HepG2 (cell line): Measurements from ENCODE around the gene GHRH. TPM values are rescaled to one million over a fixed set of nuclear protein-coding genes. Genes with fewer than 3 reads are reported as not detected.

ENCODE experiments used
- ATAC-seq: fragments of 200-7000 bp; cut with Tn5 transposase; 3 replicates; pipeline ENCODE4 v1.9.1; 2020; ENCODE audit warnings: mild to moderate bottlenecking, moderate library complexity
- BruUV-seq: library from RNA; stranded (reverse); fragments of 400-500 nt; replicated peaks from 2 replicates; lab custom pipeline; 2021; lab: Mats Ljungman, UMichigan
- CTCF ChIA-PET: fragments of 300-600 bp; formaldehyde crosslinking; extraction: SDS; loops from one replicate; lab custom pipeline; 2021; ENCODE audit warnings: low total read pairs, inconsistent platforms, low intra/inter-chr PET ratio; lab: Yijun Ruan, JAX
- POLR2A ChIA-PET: fragments of 350-600 bp; sonication (Branson Sonifier 250); formaldehyde crosslinking; loops from one replicate; lab custom pipeline; 2020; ENCODE audit warnings: antibody characterized with exemption, inconsistent platforms; lab: Yijun Ruan, JAX
- DNase-seq: peaks from one replicate; pipeline ENCODE4 v3.0.0-alpha.2; 2015; ENCODE audit warnings: low spot score
- FAIRE-seq: peaks from 3 replicates; lab custom pipeline; 2011; peaks lifted over from hg19 to GRCh38; lab: Jason Lieb, UNC
- H2AFZ ChIP-seq: one replicate; pipeline ENCODE4 v1.6.1; 2011; ENCODE audit warnings: low read length, inconsistent platforms
- H3K27ac ChIP-seq: fragments of 300-600 bp; 3 replicates; pipeline ENCODE4 v1.8.0; 2011; ENCODE audit warnings: mixed run types, mild to moderate bottlenecking, mixed read lengths, low read length, inconsistent platforms; ENCODE audit not compliant: insufficient read depth; ENCODE audit errors: extremely low read length
- H3K27me3 ChIP-seq, 2 experiments: fragments of 200-600 bp in 1 of 2; 2 replicates in 1 of 2; 3 replicates in 1 of 2; pipeline versions ENCODE4 v1.6.0 to v1.8.0; 2011; ENCODE audit warnings: low read length in 2 of 2, mild to moderate bottlenecking in 2 of 2, moderate library complexity in 2 of 2, inconsistent platforms in 1 of 2; ENCODE audit not compliant: insufficient read depth in 2 of 2, control insufficient read depth in 1 of 2
- H3K36me3 ChIP-seq, 2 experiments: fragments of 200-600 bp in 1 of 2; replicated peaks in 1 of 2; 2 replicates in 1 of 2; 3 replicates in 1 of 2; pipeline versions ENCODE4 v1.5.1 to v1.8.0; 2011; ENCODE audit warnings: low read length in 2 of 2, inconsistent platforms in 1 of 2; ENCODE audit not compliant: insufficient read depth in 2 of 2, control insufficient read depth in 1 of 2
- H3K4me1 ChIP-seq: 2 replicates; pipeline ENCODE4 v1.5.1; 2012; ENCODE audit warnings: low read length, inconsistent platforms; ENCODE audit not compliant: insufficient read depth
- H3K4me2 ChIP-seq: 2 replicates; pipeline ENCODE4 v1.6.0; 2011; ENCODE audit warnings: low read depth, low read length, inconsistent platforms
- H3K4me3 ChIP-seq, 3 experiments: fragments of 200-600 bp in 1 of 3; sonication (generic), shearing (Covaris generic) in 1 of 3; replicated peaks in 1 of 3; 2 replicates each; pipeline ENCODE4 v1.5.1; 2011 to 2016; ENCODE audit warnings: low read length in 3 of 3, inconsistent platforms in 2 of 3, low read depth in 2 of 3, mild to moderate bottlenecking in 2 of 3, control low read depth in 1 of 3, mixed read lengths in 1 of 3; ENCODE audit not compliant: insufficient read depth in 1 of 3
- H3K79me2 ChIP-seq: one replicate; pipeline ENCODE4 v1.6.1; 2011; ENCODE audit warnings: low read length, inconsistent platforms; ENCODE audit not compliant: insufficient read depth
- H3K9ac ChIP-seq: 2 replicates; pipeline ENCODE4 v1.6.0; 2011; ENCODE audit warnings: mild to moderate bottlenecking, low read depth, low read length, inconsistent platforms; ENCODE audit not compliant: insufficient read depth
- H3K9me3 ChIP-seq: 2 replicates; pipeline ENCODE4 v1.5.1; 2012; ENCODE audit warnings: mild to moderate bottlenecking, low read length
- H4K20me1 ChIP-seq: 2 replicates; pipeline ENCODE4 v1.6.0; 2011; ENCODE audit warnings: inconsistent platforms, mild to moderate bottlenecking, low read length, moderate library complexity; ENCODE audit not compliant: insufficient read depth
- MAFG ChIP-seq: sonication (generic); formaldehyde crosslinking; IDR thresholded peaks from 2 replicates; pipeline ENCODE4 v1.5.1; 2020; ENCODE audit warnings: mild to moderate bottlenecking, missing genetic modification reagents
- RBM22 ChIP-seq: fragments of 200-400 bp; formaldehyde crosslinking; optimal IDR thresholded peaks from 2 replicates; pipeline ENCODE3; 2017; ENCODE audit warnings: mild to moderate bottlenecking, low read length, moderate library complexity
- ZFP62 ChIP-seq: sonication (generic); formaldehyde crosslinking; IDR thresholded peaks from 2 replicates; pipeline ENCODE4 v1.4.0; 2020; ENCODE audit warnings: missing genetic modification reagents
- ZNF136 ChIP-seq: sonication (generic); formaldehyde crosslinking; IDR thresholded peaks from 2 replicates; pipeline ENCODE4 v1.8.1; 2022; ENCODE audit warnings: low read depth, mild to moderate bottlenecking, moderate library complexity, missing genetic modification reagents
- WGBS: methylation state at CpG from one replicate; pipeline ENCODE4 v1.1.6; 2017; ENCODE audit warnings: low lambda C conversion rate; 5-methylcytosine and 5-hydroxymethylcytosine counted together
- in situ Hi-C: cut with HindIII; loops from 2 replicates; pipeline ENCODE4 v1.10.0; 2017; ENCODE audit warnings: low pct_unique_long_range_greater_than_20kb; ENCODE audit not compliant: extremely low pct_ligation_motif_present
- intact Hi-C: fragments of 100-400 bp; cut with micrococcal nuclease; formaldehyde crosslinking; loops from one replicate; pipeline ENCODE4 v1.10.0; 2022; ENCODE audit not compliant: unreplicated experiment
- polyA plus RNA-seq, 8 experiments: library from polyadenylated mRNA; depleted of rRNA in 3 of 8; stranded (reverse) in 7 of 8; unstranded in 1 of 8; fragments of >200 nt; fragmentation: Illumina TruSeq in 4 of 8; extraction: Trizol in 4 of 8; gene quantifications; 2 replicates each; pipeline versions ENCODE4 v1.2.1 to v1.2.3, GENCODE V29; 2011 to 2016; ENCODE audit warnings: low read depth in 4 of 8, missing spikeins in 1 of 8, mixed read lengths in 1 of 8; ENCODE audit not compliant: insufficient read depth in 1 of 8
- total RNA-seq, 5 experiments: library from RNA; depleted of rRNA; stranded (reverse); fragments of >200 nt; fragmentation: Illumina TruSeq; extraction: Trizol; gene quantifications; 2 replicates each; pipeline ENCODE4 v1.2.3, GENCODE V29; 2016; ENCODE audit warnings: low read depth in 1 of 5
- TF ChIP-seq, protein P1 (sequence below): sonication (generic); formaldehyde crosslinking; IDR thresholded peaks from 2 replicates; pipeline ENCODE4 v1.5.0; 2020; ENCODE audit warnings: mild to moderate bottlenecking, missing genetic modification reagents

GHRH gene
- total and polyA plus RNA-seq, 2 of the 13 experiments (the other 11 are each of a cell fraction or from before 2014, with no cell fraction given) = not detected

DNA sequence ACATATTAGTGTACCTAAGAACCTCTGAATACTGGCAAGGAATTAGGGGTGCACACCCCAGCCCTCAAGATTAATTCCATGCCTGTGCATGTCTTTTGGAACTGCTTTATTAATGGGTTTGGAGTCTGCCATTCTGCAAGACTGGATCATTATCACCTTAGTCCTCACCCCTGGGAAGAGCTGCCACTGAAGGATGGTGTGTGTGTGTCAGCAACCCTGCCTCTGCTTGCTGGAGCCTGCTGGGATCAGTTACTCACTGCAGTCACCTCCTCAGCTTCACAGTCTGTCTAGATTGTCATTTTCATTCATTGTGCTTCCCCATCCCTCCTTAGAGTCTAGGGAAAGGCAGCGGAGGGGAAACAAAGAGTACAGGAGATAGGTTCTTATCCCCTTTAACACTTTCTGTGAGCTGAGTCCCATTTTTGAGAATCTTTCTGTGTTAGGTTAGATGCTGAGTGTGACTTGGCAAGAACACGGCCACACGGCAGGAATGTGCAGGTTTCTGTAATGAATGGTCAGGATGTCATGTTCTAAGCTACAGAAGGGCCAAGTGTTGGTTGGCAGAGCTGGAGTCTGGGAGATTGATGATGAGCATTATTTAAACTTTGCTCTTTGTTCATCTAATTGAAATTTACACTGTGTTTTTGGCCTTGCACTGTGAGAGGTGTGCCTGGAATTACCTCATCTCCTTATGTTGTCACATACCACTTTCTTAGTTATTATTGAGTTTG lies 21.1 kb downstream of the GHRH start:
- CTCF ChIA-PET = no interaction called here
- Histone ChIP-seq H3K4me3 (no peak overlapping the region), H3K4me2 (no peak overlapping the region), H3K27me3 (no peaks in the 10 kb centered on the region)
- BruUV-seq = no TSS peak
- no peak for ATAC-seq
- WGBS = 99% methylated on average over 3 of the region's 3 CpGs
- TF ChIP-seq MAFG (CRISPR knock-in tag) (no peak), ZNF136 (CRISPR knock-in tag) (no peak), ZFP62 (CRISPR knock-in tag) (no peak), RBM22 (peak; percentile 55)
- TF ChIP-seq, protein P1, sequence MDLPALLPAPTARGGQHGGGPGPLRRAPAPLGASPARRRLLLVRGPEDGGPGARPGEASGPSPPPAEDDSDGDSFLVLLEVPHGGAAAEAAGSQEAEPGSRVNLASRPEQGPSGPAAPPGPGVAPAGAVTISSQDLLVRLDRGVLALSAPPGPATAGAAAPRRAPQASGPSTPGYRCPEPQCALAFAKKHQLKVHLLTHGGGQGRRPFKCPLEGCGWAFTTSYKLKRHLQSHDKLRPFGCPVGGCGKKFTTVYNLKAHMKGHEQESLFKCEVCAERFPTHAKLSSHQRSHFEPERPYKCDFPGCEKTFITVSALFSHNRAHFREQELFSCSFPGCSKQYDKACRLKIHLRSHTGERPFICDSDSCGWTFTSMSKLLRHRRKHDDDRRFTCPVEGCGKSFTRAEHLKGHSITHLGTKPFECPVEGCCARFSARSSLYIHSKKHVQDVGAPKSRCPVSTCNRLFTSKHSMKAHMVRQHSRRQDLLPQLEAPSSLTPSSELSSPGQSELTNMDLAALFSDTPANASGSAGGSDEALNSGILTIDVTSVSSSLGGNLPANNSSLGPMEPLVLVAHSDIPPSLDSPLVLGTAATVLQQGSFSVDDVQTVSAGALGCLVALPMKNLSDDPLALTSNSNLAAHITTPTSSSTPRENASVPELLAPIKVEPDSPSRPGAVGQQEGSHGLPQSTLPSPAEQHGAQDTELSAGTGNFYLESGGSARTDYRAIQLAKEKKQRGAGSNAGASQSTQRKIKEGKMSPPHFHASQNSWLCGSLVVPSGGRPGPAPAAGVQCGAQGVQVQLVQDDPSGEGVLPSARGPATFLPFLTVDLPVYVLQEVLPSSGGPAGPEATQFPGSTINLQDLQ (CRISPR knock-in tag) = peak; percentile 50; the same call in 1 of the 2 replicates
- TF ChIP-seq, all 625 proteins: peak for 2
- H3K9ac ChIP-seq = no peak overlapping the region
- POLR2A ChIA-PET = no interaction called here
- H3K27ac ChIP-seq = no peak overlapping the region
- no peak for DNase-seq
- H3K79me2 ChIP-seq = no peaks in the 10 kb centered on the region
- no peaks in the 10 kb centered on the region for H3K9me3 ChIP-seq
- H3K36me3 ChIP-seq = peaks cover 65 to 85% of the 10 kb centered on the region in 2 experiments
- H3K4me1 ChIP-seq = no peaks in the 10 kb centered on the region
- no peaks in the 10 kb centered on the region for H4K20me1 ChIP-seq
- FAIRE-seq = no peak
- intact Hi-C loops (no loop called here), in situ Hi-C loops (no loop called here)
- no peak overlapping the region for H2AFZ ChIP-seq
